Left renal cortex interstitium (tissue), 4 donors: ENCODE results near the gene CARD18. TPM values are rescaled to one million over a fixed set of nuclear protein-coding genes. Genes with fewer than 3 reads are reported as not detected.

Experiments used
- DNase-seq, 4 donors: peaks; one replicate each; pipeline ENCODE4 v3.0.0-alpha.2; 2013; ENCODE audit warnings: low read depth in 4 of 4, low spot score in 2 of 4, missing footprints in 1 of 4
- polyA plus RNA-seq, 4 donors: library from polyadenylated mRNA; unstranded; fragments of 120-200 nt; gene quantifications; one replicate each; pipeline ENCODE4 v1.2.1, GENCODE V29; 2013; ENCODE audit not compliant: insufficient read length in 4 of 4

The CARD18 gene
- not detected for polyA plus RNA-seq

GRCh38 chr11:105139669-105140068, at the start of gene CARD18:
Gene CARD18 (minus strand): TSS chr11:105139769. CDS start chr11:105139726, 43 bp downstream.
- DNase-seq = no peak

- DNase-seq = no peak
Observed at GRCh38 chr11:105183987-105184386, 44.4 kb upstream of the CARD18 start.

GRCh38 chr11:105183426-105183825, 43.9 kb upstream of the CARD18 start:
- no peak for DNase-seq

GRCh38 chr11:105181521-105181920, 42.0 kb upstream of the CARD18 start:
- no peak for DNase-seq

GRCh38 chr11:105181100-105181499, 41.5 kb upstream of the CARD18 start:
- no peak for DNase-seq

- no peak for DNase-seq
Observed at GRCh38 chr11:105179542-105180278, 40.1 kb upstream of the CARD18 start.

GRCh38 chr11:105177658-105178057, 38.1 kb upstream of the CARD18 start:
- no peak for DNase-seq

- no peak for DNase-seq
Observed at GRCh38 chr11:105168457-105168856, 28.9 kb upstream of the CARD18 start.

- no peak for DNase-seq
Observed at GRCh38 chr11:105167244-105167643, 27.7 kb upstream of the CARD18 start.

- no peak for DNase-seq
Observed at GRCh38 chr11:105164208-105164607, 24.6 kb upstream of the CARD18 start.

GRCh38 chr11:105162506-105162905, 22.9 kb upstream of the CARD18 start:
- no peak for DNase-seq

GRCh38 chr11:105158436-105158835, 18.9 kb upstream of the CARD18 start:
- no peak for DNase-seq

GRCh38 chr11:105156720-105157119, 17.2 kb upstream of the CARD18 start:
- no peak for DNase-seq

- no peak for DNase-seq
Observed at GRCh38 chr11:105156231-105156630, 16.7 kb upstream of the CARD18 start.

- no peak for DNase-seq
Observed at GRCh38 chr11:105155679-105156078, 16.1 kb upstream of the CARD18 start.

- no peak for DNase-seq
Observed at GRCh38 chr11:105153392-105153791, 13.8 kb upstream of the CARD18 start.

- no peak for DNase-seq
Observed at GRCh38 chr11:105152560-105152959, 13.0 kb upstream of the CARD18 start.

- no peak for DNase-seq
Observed at GRCh38 chr11:105152021-105152512, 12.5 kb upstream of the CARD18 start.

GRCh38 chr11:105149477-105149876, 9.9 kb upstream of the CARD18 start:
- DNase-seq = no peak

- no peak for DNase-seq
Observed at GRCh38 chr11:105148241-105148640, 8.7 kb upstream of the CARD18 start.

GRCh38 chr11:105144887-105145286, 5.3 kb upstream of the CARD18 start:
- no peak for DNase-seq

- DNase-seq = no peak
Observed at GRCh38 chr11:105142167-105142566, 2.6 kb upstream of the CARD18 start.

GRCh38 chr11:105137286-105137685, 2.3 kb downstream of the CARD18 start:
- DNase-seq = no peak
